Muscle of arm (tissue), 12 donors: Measurements from ENCODE around the gene RAB11FIP4. TPM values are rescaled to one million over a fixed set of nuclear protein-coding genes. Genes with fewer than 3 reads are reported as not detected.

Source experiments
- DNase-seq: peaks from one replicate; pipeline ENCODE4 v3.0.0-alpha.2; 2013
- polyA plus RNA-seq, 12 donors: library from polyadenylated mRNA; unstranded; fragments of 120-200 nt; gene quantifications; one replicate each; pipeline ENCODE4 v1.2.1, GENCODE V29; 2013; ENCODE audit not compliant: insufficient read length in 12 of 12

RAB11FIP4 gene
- polyA plus RNA-seq, 12 donors: 0.38 to 7.4 (median 0.83) TPM; not detected in 1

GRCh38 chr17:31484821-31485220 lies 93.3 kb downstream of the RAB11FIP4 start:
- no peak for DNase-seq

GRCh38 chr17:31486351-31487062 lies 95.0 kb downstream of the RAB11FIP4 start:
- DNase-seq: no peak

DNA sequence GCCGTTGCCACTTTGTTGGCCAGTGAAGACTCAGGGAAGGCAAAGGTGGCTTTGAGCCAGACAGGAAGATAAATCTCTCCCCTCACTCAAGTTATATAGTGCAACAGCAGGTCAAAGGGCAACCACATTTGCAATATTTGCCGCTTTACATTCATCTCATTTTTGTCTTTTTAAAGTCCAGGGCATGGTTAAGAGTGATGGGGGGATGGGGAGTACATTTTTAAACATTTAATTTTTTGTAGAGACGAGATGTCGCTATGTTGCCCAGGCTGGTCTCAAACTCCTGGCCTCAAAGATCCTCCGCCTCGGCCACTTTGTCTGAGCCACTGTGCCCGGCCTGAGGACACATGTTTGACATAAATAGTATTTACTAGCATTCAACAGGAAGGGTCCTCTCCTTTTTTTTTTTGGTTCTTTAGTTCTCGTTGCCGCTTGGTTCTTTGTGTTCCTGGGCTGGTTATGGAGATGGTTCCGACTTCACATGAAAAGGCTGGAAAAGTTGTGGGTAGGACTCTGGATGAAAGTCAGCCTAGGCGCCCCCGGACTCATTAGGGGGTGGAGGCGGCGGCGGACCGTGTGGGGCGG lies 95.7 kb downstream of the RAB11FIP4 start:
- DNase-seq: no peak

GRCh38 chr17:31487648-31488263 lies 96.3 kb downstream of the RAB11FIP4 start:
- DNase-seq: peak; percentile 30

- DNase-seq: no peak
These were observed 96.9 kb downstream of the RAB11FIP4 start for GRCh38 chr17:31488264-31488981.

DNA sequence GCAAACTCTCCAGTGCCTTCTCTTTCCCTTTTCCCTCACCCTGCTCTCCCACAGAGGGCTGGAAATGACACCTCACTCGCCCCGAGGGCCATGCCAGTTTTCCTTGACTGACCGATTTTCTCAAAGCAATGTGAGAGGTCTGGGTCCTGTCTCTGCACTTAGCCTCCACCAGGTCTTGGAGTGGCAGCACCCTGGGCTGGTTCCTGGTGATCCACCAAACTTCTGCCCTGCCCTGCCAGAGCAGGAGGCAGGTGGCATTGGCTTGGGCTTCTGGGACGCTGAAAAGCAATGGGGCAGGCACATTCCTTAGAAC lies 97.5 kb downstream of the RAB11FIP4 start:
- DNase-seq: no peak

DNA sequence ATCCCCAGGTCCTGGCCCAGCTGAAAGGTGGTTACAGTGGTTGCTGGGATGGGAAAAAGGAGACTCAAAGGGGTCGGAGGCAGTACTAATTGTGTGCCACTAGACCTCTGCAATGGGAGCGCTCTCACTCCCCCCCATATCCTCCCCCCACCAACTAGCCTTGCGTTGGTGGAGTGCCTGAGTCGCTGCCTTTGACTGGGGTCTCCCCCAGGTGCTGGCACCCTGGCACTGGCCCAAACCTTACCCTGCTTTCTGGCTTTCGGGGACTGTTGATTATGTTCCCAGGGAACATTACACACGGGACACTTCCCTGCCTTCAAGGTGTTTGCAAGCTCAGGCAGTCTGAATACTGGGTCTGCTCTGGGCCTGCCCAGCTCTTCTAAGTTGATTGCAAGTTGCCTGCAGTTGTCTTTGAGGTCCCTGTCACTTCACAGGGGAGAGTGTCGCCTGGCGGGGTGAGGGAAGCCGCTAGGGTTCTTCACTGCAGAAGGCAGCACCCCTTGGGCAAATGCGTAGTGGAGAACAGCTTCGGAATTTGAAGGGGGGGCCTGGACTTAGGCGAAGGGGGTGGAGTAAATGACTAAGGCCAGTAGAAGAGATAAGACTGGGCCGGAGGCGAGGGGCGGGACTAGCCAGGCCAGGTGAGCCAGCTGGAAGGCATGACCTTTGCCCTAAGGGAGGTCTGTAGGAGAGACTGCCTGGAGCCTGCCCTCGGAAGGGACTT lies 98.0 kb downstream of the RAB11FIP4 start:
- DNase-seq: no peak

DNA sequence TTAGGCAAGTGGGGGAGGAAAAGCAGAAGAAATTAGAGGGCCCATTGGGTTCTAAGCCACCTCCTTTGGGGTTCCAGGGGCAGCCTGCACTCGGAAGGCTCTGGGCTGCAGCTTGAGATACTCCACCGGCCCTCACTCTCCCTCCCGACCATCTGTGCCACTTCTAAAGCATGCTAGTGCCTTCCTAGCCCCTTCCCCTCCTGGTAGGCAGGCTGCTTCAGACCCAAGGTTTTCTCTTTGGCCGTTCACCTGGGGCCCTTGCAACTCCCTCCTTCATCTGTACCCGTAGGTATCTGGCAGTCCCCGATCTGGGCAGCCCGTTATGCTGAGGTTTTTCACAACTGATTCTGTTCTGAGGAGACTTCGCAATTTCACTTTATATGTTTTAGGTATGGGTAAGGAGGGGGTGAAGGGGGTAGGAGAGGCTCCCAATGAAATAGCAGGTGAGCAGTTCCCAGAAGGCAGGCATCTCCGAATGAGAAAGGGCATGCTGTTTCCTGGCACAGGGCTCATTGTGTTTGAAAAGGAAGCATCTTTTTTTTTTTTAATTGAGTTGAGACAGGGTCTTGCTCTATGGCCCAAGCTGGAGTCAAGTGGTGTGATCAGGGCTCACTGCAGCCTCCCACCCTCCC lies 98.7 kb downstream of the RAB11FIP4 start:
- DNase-seq: no peak

DNA sequence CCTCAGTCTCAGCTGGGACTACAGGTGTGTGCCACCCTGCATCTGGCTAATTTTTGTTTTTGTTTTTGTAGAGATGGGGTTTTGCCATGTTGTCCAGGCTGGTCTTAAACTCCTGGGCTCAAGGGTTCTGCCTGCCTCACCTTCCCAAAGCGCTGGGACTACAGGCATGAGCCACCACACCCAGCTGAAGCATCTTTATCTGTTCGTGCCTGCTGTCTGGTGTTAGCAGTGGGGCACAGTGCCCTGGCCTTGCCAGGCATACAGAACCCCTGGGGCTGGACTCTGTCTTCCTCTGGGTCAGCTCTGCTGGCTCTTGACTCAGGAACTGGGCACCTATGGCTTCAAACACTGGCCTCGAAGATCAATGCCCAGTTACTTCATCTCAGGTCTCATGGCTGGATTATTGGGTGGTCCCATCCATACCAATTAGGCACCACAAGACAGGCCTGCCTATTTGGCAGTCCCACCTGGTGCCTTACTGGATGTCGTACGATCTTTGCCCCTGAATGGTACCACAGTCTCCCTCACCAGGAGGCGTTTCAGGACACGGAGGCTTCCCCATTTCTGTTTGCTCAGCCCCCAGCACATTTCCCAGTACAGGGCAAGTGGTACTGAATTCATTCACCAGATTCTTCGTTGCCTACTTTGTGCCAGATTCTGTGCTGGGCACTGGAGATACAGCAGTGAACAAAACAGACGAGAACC lies 99.3 kb downstream of the RAB11FIP4 start:
- DNase-seq: no peak

DNA sequence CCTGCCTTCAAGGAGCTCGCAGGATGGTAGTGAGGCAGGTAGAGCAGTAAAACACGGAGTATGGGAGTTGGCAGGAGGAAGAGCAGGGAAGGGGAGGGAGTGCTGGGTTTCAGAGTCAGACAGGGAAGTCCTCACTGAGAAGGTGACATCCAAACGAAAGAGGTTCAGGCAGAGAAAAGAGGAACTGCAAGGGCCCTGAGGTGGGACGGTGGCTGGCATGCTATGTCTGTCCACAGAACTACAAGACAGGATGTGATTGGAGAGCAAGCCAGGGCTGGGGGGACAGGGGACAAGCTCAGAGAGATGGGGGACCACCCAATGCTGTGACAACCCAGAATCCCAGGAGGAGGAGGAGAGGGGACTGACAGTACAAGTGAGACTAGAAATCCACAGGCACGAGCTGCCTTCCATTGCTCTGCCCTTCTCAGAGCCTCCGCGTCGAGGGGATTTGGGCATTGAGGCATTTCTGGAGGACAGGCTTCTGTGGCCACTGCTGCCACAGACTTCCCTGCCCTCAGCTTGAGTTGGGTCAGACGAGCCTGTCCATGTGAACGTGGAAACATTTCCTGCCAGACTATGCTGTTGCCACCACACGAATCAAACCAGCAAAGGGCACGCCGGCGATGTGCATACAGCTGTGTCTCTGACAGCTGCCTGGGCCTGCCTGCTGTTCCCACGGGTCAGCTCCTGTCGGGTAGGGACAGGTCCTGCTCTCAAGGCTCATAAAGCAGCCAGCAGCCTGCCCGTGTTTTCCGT lies 100.1 kb downstream of the RAB11FIP4 start:
- no peak for DNase-seq

GRCh38 chr17:31492206-31492605 lies 100.7 kb downstream of the RAB11FIP4 start:
- no peak for DNase-seq

GRCh38 chr17:31492880-31493655 lies 101.6 kb downstream of the RAB11FIP4 start:
- no peak for DNase-seq

DNA sequence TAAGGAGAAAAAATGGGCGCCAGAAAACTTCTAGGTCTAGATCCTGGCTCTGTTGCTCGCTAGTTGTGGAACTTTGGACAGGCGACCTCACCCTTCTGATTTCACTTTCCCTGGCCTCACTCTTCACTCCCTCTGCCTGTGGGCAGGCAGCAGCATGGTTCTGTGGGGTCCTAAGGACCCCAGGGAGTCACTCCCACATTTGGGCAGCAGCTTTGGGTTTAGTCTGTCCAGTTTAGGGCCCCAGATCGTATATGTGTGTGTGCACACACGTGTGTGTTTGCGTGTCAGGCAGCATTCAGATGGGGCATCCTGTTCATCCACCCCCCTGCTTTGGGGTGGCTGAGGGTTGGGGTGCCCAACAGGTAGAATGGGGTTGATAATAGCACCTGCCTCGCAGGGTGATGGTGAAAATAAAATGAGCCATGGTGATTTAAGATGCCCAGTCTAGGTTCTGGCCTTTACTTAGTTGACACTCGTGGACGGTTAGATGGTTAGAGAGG lies 102.2 kb downstream of the RAB11FIP4 start:
- no peak for DNase-seq

DNA sequence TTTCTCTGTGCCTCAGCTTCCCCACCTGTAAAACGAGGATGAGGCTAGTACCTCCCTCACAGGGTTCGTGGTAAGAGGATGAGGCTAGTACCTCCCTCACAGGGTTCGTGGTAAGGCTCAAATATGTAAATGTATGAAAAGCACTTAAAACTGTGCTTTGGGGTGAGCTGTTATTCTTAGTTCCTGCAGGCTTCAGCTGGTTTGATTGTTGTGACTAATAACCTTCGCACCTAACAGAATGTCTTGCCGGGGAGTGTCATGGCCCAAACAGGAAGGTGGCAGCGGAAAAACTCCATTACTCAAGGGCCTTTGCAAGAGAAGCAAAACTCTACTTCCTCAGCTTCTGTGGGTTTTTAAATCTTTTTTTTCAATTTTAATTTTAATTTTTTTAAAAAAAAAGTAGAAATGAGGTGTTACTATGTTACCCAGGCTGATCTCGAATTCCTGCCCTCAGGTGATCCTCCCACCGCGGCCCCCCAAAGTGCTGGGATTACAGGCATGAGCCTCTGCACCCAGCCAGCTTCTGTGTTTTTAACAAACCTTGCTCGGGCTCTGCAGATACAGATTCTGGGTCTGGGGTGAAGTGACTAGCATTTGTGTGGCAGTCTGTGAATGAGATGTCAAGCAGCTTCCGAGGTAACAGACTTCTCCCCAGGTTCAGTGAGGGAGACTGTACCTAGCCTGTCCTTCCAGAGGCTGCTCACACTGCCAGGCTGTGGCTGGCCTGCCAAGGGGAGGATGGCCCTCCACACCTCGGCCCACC lies 103.0 kb downstream of the RAB11FIP4 start:
- no peak for DNase-seq

DNA sequence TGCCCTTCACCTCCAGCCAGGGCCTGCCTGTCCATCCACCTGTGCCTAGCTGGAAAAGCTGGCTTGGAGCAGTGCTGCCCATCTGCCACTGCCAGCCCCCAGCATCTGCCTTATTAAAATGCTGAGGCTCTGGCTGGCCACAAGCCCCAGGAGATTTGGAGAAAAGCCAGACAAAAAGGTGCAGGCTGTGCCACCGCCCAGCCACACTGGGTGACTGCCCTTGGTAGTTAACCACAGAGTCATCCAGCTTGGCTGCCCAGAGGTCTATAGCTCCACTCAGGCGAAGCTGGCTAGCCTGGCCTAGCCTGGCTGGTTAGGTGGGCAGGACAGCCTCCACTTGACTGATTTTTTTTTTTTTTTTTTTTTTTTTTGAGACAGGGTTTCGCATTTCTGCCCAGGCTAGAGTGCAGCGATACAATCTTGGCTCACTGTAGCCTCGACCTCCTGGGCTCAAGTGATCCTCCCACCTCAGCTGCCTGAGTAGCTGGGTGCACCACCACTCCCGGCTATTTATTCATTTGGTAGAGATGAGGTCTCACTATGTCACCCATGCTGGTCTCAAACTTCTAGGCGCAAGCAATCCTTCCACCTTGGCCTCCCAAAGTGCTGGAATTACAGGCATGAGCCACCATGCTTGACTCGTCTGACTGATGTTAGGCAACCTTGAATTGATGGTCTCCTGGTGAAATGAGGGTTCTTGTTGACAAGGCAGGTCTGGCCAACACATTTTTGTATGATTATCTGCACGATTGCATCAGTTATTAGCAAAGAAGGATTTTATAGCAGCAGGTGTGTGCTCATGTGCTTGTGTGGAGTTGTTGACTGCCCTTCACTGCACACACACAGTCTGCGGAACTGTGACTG lies 103.8 kb downstream of the RAB11FIP4 start:
- no peak for DNase-seq

- no peak for DNase-seq
These were observed 104.6 kb downstream of the RAB11FIP4 start for GRCh38 chr17:31496097-31496496.

DNA sequence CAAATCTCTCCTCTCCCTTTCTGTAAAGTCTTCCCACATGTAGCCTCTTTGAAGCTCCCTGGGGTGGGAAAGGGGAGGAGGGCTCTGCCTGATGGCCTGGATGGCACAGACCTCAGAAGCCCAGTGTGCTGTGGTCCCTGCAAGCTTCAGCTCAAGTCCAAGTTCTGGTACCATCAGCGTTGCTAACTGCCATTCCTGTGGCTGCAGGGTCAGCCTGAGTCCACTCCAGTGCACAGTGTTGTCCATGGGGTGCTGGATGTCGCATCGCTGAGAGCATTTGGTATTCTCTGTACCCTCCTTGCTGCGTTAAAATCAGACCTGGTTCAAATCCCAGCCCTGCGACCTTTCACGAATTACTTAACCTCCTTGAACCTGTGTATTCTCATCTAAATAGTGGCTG lies 105.1 kb downstream of the RAB11FIP4 start:
- no peak for DNase-seq
